ENCODE measurements around the gene FMR1NB. TPM values are rescaled to one million over a fixed set of nuclear protein-coding genes. Genes with fewer than 3 reads are reported as not detected.

FMR1NB gene
- total and polyA plus RNA-seq, 10 of the 15 experiments (the other 5 are each of a cell fraction or from before 2014, with no cell fraction given): 0.08 TPM; not detected in 9

DNA sequence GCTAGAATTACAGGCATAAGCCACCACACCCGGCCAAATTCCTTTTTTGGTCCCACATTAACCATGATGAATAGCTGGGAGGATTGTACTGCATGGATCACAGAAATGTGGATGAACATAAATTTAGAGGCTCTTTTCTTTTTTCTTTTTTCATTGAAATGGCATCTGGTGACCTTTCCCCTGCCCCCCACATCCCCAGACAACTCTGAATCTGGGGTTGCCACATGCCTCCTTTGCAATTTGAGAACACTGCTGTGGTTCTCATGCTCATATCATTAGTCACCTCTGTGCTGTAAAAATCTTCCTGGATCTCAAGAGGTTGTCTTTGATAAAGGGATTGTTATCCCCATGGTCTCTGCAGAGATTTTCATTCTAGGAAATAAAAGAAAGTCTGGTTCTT lies 22.8 kb upstream of the FMR1NB start (continued):
- TF ChIP-seq, protein P1, sequence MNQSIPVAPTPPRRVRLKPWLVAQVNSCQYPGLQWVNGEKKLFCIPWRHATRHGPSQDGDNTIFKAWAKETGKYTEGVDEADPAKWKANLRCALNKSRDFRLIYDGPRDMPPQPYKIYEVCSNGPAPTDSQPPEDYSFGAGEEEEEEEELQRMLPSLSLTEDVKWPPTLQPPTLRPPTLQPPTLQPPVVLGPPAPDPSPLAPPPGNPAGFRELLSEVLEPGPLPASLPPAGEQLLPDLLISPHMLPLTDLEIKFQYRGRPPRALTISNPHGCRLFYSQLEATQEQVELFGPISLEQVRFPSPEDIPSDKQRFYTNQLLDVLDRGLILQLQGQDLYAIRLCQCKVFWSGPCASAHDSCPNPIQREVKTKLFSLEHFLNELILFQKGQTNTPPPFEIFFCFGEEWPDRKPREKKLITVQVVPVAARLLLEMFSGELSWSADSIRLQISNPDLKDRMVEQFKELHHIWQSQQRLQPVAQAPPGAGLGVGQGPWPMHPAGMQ (IDR thresholded peaks at IDR 0.05; ENCODE audit: borderline replicate concordance): no peak

DNA sequence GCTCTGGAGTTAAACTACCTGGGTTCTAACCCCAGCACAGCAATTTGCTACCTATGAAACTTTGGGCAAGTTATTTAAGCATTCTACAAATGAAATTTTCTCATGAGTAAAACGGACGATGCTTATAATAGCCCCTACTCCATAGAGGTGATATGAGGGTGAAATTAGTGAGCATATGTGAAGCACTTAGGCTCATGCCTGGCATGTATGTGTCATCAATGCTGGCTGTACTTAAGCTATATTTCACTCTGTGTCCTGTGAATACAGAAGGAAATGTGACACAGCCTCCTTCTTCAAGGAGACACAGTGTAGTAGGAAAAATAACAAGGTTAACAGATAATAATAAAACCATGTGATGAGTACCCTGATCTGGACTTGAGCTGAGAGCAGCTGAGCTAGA lies 20.4 kb upstream of the FMR1NB start:
- POLR2A ChIA-PET: no interaction called here
- CTCF ChIA-PET: no interaction called here
- ATAC-seq (no peak), FAIRE-seq (no peak), DNase-seq (ENCODE audit: low read depth, low spot score) (no peak)
- no TSS peak for BruUV-seq (replicated peaks)
- Histone ChIP-seq H3K4me1 (ENCODE audit: control insufficient read depth, insufficient read depth, low read length) (no peaks in the 10 kb centered on the region), H3K4me2 (ENCODE audit: control insufficient read depth, insufficient read depth) (no peak overlapping the region), H4K20me1 (ENCODE audit: control insufficient read depth, insufficient read depth) (no peaks in the 10 kb centered on the region), H2AFZ (ENCODE audit: control insufficient read depth, low read depth, low read length) (no peak overlapping the region), H3K27me3 (replicated peaks in 1 of 2; ENCODE audit: control insufficient read depth in 2 of 2, insufficient read depth in 2 of 2, low read length in 1 of 2) (no peaks in the 10 kb centered on the region), H3K79me2 (ENCODE audit: control insufficient read depth, insufficient read depth, low read length) (no peaks in the 10 kb centered on the region), H3K36me3 (ENCODE audit: control insufficient read depth in 2 of 2, insufficient read depth in 2 of 2, low read length in 1 of 2) (no peaks in the 10 kb centered on the region), H3K9ac (ENCODE audit: control insufficient read depth, insufficient read depth, low read length) (no peak overlapping the region), H3K4me3 (no peak overlapping the region), H3K9me3 (replicated peaks; ENCODE audit: control insufficient read depth, insufficient read depth, low read length) (no peaks in the 10 kb centered on the region), H3K27ac (ENCODE audit: control insufficient read depth, insufficient read depth) (no peak overlapping the region)
- WGBS (ENCODE audit: insufficient coverage, insufficient replicate concordance, low lambda C conversion rate, missing lambda C conversion rate): 19% methylated on average over 2 of the region's 2 CpGs
- SMC1A ChIA-PET (ENCODE audit: uncharacterized antibody, unreplicated experiment): no interaction called here
- intact Hi-C loops (cut with micrococcal nuclease; ENCODE audit: unreplicated experiment): no loop called here
- RAD21 ChIA-PET (ENCODE audit: unreplicated experiment): no interaction called here
- in situ Hi-C loops (cut with MboI): no loop called here
- no peak for TF ChIP-seq MYB (IDR thresholded peaks at IDR 0.05; ENCODE audit: borderline replicate concordance, low read depth, low read length)
- TF ChIP-seq IKZF1 (conservative IDR thresholded peaks at IDR 0.05): no peak
- TF ChIP-seq BMI1 (IDR thresholded peaks at IDR 0.05; ENCODE audit: borderline replicate concordance): no peak
- TF ChIP-seq SIN3A (IDR thresholded peaks at IDR 0.05; ENCODE audit: low read depth, low read length): no peak
- TF ChIP-seq, protein P2, sequence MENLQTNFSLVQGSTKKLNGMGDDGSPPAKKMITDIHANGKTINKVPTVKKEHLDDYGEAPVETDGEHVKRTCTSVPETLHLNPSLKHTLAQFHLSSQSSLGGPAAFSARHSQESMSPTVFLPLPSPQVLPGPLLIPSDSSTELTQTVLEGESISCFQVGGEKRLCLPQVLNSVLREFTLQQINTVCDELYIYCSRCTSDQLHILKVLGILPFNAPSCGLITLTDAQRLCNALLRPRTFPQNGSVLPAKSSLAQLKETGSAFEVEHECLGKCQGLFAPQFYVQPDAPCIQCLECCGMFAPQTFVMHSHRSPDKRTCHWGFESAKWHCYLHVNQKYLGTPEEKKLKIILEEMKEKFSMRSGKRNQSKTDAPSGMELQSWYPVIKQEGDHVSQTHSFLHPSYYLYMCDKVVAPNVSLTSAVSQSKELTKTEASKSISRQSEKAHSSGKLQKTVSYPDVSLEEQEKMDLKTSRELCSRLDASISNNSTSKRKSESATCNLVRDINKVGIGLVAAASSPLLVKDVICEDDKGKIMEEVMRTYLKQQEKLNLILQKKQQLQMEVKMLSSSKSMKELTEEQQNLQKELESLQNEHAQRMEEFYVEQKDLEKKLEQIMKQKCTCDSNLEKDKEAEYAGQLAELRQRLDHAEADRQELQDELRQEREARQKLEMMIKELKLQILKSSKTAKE (IDR thresholded peaks at IDR 0.05; ENCODE audit: low read depth, poor library complexity, severe bottlenecking): no peak
- no peak for TF ChIP-seq PAX5 (IDR thresholded peaks at IDR 0.05; ENCODE audit: borderline replicate concordance, low read depth, low read length)
- no peak for TF ChIP-seq POLR2AphosphoS5 (IDR thresholded peaks at IDR 0.05; ENCODE audit: low read length)
- TF ChIP-seq CEBPB (IDR thresholded peaks at IDR 0.05; ENCODE audit: borderline replicate concordance in 1 of 2, low read depth in 2 of 2, low read length in 2 of 2): no peak
- TF ChIP-seq ZNF622 (IDR thresholded peaks at IDR 0.05): no peak
- TF ChIP-seq, protein P3, sequence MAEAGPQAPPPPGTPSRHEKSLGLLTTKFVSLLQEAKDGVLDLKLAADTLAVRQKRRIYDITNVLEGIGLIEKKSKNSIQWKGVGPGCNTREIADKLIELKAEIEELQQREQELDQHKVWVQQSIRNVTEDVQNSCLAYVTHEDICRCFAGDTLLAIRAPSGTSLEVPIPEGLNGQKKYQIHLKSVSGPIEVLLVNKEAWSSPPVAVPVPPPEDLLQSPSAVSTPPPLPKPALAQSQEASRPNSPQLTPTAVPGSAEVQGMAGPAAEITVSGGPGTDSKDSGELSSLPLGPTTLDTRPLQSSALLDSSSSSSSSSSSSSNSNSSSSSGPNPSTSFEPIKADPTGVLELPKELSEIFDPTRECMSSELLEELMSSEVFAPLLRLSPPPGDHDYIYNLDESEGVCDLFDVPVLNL (IDR thresholded peaks at IDR 0.05; ENCODE audit: low read depth, low read length): no peak
- TF ChIP-seq SP1 (IDR thresholded peaks at IDR 0.05; ENCODE audit: low read depth, low read length): no peak
- no peak for TF ChIP-seq FOXK2 (IDR thresholded peaks at IDR 0.05)
- TF ChIP-seq TBL1XR1 (IDR thresholded peaks at IDR 0.05; ENCODE audit: low read depth, low read length): no peak
- TF ChIP-seq DPF2 (IDR thresholded peaks at IDR 0.05): no peak
- no peak for TF ChIP-seq GATAD2B (conservative IDR thresholded peaks at IDR 0.05; ENCODE audit: low read depth)
- TF ChIP-seq, protein P4, sequence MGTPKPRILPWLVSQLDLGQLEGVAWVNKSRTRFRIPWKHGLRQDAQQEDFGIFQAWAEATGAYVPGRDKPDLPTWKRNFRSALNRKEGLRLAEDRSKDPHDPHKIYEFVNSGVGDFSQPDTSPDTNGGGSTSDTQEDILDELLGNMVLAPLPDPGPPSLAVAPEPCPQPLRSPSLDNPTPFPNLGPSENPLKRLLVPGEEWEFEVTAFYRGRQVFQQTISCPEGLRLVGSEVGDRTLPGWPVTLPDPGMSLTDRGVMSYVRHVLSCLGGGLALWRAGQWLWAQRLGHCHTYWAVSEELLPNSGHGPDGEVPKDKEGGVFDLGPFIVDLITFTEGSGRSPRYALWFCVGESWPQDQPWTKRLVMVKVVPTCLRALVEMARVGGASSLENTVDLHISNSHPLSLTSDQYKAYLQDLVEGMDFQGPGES (IDR thresholded peaks at IDR 0.05): no peak
- no peak for TF ChIP-seq BRCA1 (IDR thresholded peaks at IDR 0.05; ENCODE audit: low read depth, low read length)

All from GM12878 (cell line).